ENCODE data around the gene PDE11A. TPM values are rescaled to one million over a fixed set of nuclear protein-coding genes. Genes with fewer than 3 reads are reported as not detected.

PDE11A gene
- total RNA-seq, 1 experiment from 2014 or later, result 0.13 TPM

DNA sequence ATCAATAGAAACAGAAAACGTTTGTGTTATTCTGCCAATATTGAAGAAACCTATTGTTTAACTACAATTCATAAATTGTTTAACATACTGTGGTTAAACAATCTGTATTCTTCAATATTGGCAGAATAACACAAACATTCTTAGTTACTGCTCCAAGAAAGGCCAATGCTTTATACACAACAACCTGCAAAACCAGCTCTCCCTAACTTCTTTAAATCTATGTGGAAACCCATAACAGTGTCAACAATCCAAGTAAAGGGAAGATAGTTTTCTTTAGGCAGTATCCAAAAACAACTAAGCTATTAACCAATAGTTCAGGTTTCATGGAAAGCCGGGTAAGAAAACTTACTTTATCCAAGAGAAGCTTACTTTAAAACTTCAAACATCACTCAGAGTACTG is 33.5 kb upstream of the PDE11A start:
- Histone ChIP-seq H3K23ac (ENCODE audit: insufficient read length, low read depth, low read length) (no peak overlapping the region), H2BK12ac (ENCODE audit: insufficient read length, low read depth, low read length) (no peak overlapping the region), H3K79me2 (ENCODE audit: insufficient read depth, low read length) (no peaks in the 10 kb centered on the region), H3K9ac (ENCODE audit: extremely low read depth, insufficient read length, low read length) (no peak overlapping the region), H3K18ac (ENCODE audit: insufficient read length, low read depth, low read length) (no peak overlapping the region), H3K56ac (ENCODE audit: insufficient read length, low read depth, low read length) (no peak overlapping the region), H3K79me1 (ENCODE audit: insufficient read depth, low read depth, low read length, poor library complexity, severe bottlenecking) (no peaks in the 10 kb centered on the region), H3K9me3 (ENCODE audit: control insufficient read depth, low read depth, low read length) (no peaks in the 10 kb centered on the region), H2AK5ac (ENCODE audit: insufficient read length, low read length) (no peak overlapping the region), H3T11ph (ENCODE audit: low read length) (no peak overlapping the region), H4K20me1 (ENCODE audit: control insufficient read depth, insufficient read depth, insufficient read length) (no peaks in the 10 kb centered on the region), H4K91ac (ENCODE audit: insufficient read length, low read depth, low read length) (no peak overlapping the region), H3K23me2 (ENCODE audit: insufficient read length, low read depth, low read length, poor library complexity, severe bottlenecking) (no peaks in the 10 kb centered on the region), H4K8ac (replicated peaks; ENCODE audit: insufficient read length, low read depth, low read length) (no peak overlapping the region), H3K4me2 (ENCODE audit: insufficient read depth, insufficient read length, low read length) (no peak overlapping the region), H3K27ac (ENCODE audit: insufficient read length, low read depth, low read length) (no peak overlapping the region), H2BK20ac (ENCODE audit: low read depth, low read length, poor library complexity, severe bottlenecking) (no peak overlapping the region), H2AFZ (ENCODE audit: low read length) (no peak overlapping the region), H3K4ac (ENCODE audit: low read depth, low read length) (no peak overlapping the region), H3K27me3 (ENCODE audit: insufficient read depth, low read length) (no peaks in the 10 kb centered on the region), H3K4me1 (ENCODE audit: insufficient read depth, low read length) (no peaks in the 10 kb centered on the region), H2BK120ac (ENCODE audit: low read depth, low read length, poor library complexity, severe bottlenecking) (no peak overlapping the region), H3K14ac (ENCODE audit: insufficient read depth, low read length) (no peak overlapping the region), H2BK15ac (ENCODE audit: low read depth, low read length) (no peak overlapping the region), H2BK5ac (ENCODE audit: insufficient read length, low read length) (no peak overlapping the region), H4K5ac (ENCODE audit: insufficient read length, low read depth, low read length) (no peak overlapping the region)
- Mint-ChIP-seq H3K27me3 (ENCODE audit: low read depth) (no peaks in the 10 kb centered on the region), H3K9me3 (no peaks in the 10 kb centered on the region), H3K4me1 (no peaks in the 10 kb centered on the region), H3K27ac (no peak overlapping the region), H3K4me3 (no peak overlapping the region), H3K36me3 (ENCODE audit: insufficient read depth in 1 of 3, low read depth in 3 of 3) (no peaks in the 10 kb centered on the region)
- TF ChIP-seq, protein P1, sequence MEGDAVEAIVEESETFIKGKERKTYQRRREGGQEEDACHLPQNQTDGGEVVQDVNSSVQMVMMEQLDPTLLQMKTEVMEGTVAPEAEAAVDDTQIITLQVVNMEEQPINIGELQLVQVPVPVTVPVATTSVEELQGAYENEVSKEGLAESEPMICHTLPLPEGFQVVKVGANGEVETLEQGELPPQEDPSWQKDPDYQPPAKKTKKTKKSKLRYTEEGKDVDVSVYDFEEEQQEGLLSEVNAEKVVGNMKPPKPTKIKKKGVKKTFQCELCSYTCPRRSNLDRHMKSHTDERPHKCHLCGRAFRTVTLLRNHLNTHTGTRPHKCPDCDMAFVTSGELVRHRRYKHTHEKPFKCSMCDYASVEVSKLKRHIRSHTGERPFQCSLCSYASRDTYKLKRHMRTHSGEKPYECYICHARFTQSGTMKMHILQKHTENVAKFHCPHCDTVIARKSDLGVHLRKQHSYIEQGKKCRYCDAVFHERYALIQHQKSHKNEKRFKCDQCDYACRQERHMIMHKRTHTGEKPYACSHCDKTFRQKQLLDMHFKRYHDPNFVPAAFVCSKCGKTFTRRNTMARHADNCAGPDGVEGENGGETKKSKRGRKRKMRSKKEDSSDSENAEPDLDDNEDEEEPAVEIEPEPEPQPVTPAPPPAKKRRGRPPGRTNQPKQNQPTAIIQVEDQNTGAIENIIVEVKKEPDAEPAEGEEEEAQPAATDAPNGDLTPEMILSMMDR (conservative IDR thresholded peaks at IDR 0.05), result no peak
- WGBS (ENCODE audit: extremely low coverage, insufficient read length, low lambda C conversion rate), result no CpG with 5 or more reads among the region's 2 CpGs
- no peak for DNase-seq
